DMS79 treated with DMSO at 0.1 percent for 48 hours (cell line): ENCODE measurements around the gene NTN5.
A peak's percentile ranks its signal among the peaks of the same experiment; 100 is the strongest.
"Not testable (repeated sequence)": the region's sequence is repeated elsewhere in the genome, so short reads cannot be mapped to it uniquely, and the experiment has no call there.

Source experiments
- DNase-seq: peaks from one replicate; lab custom pipeline; 2025; lab: John Stamatoyannopoulos, UW

Gene NTN5

GRCh38 chr19:48696353-48697010 lies 23.7 kb upstream of the NTN5 start:
- peak; percentile 58 for DNase-seq

GRCh38 chr19:48695743-48696352 lies 23.0 kb upstream of the NTN5 start, which contains the start of gene FUT2:
Gene FUT2 (plus strand): TSS chr19:48695971. CDS start chr19:48702957, 6,986 bp downstream.
- peak; percentile 68 for DNase-seq

GRCh38 chr19:48693629-48694028 lies 20.8 kb upstream of the NTN5 start:
- DNase-seq, result not testable (repeated sequence)

- no peak for DNase-seq
These were observed 16.6 kb upstream of the NTN5 start for GRCh38 chr19:48689449-48689848.

- no peak for DNase-seq
These were observed 15.0 kb upstream of the NTN5 start for GRCh38 chr19:48687776-48688175.

DNA sequence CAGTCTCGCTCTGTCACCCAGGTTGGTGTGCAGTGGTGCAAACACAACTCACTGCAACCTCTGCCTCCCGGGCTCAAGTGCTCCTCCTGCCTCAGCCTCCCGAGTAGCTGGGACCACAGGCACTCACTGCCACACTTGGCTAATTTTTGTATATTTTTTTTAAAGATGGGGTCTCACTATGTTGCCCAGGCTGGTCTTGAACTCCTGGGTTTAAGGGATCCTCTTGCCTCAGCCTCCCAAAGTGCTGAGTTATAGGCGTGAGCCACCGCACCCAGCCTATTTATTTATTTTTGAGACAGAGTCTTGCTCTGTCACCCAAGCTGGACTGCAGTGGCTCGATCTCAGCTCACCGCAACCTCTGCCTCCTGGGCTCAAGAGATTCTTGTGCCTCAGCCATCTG lies 13.8 kb upstream of the NTN5 start:
- DNase-seq, result not testable (repeated sequence)

DNA sequence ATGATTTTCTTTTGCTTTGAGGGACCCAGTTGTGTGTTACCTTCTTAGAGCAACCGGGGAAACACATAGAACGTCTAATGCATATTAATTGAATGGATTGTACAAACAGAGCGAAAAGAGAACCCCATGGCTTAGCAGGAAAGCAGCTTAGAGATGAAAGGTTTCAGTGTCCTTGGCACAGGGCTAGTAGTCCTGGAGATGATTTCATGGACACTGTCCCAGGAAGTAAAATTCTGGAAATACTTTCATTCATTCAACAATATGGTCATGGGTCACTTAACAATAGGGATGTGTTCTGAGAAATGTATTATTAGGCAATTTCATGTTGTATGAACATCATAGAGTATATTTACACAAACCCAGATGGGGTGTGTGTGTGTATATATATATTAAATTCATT lies 13.3 kb upstream of the NTN5 start:
- no peak for DNase-seq

DNA sequence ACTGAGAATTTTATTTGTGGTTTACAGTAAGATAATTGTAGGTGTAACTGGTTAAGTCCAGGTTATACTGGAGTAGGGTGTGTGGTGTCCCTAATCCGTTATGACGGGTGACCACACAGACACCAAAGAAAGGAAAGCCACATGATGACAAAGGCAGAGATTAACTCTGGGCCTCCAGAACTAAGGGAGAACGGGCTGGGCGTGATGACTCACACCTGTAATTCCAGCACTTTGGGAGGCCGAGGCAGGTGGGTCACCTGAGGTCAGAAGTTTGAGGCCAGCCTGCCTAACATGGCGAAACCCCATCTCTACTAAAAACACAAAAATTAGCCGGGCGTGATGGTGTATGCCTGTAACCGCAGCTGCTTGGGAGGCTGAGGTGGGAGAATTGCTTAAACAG lies 12.8 kb upstream of the NTN5 start:
- DNase-seq, result no peak

DNA sequence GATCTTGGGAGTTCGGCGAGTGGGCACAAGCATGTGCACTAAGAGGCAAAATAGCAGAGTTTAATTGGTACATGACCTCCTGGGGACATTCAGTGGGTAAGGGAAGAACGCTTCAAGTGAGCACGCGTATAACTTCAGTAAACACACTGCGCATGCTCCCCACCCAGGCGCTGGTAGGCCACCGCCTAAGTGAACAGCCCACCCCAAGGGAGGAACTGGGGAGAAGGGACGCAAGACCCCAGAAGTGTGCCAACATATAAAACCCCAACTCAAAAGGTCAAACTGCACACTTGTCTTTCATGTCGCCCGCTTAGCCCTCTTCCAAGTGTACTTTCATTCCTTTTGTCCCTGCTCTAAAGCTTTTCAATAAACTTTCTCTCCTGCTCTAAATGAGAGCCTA lies 10.5 kb upstream of the NTN5 start:
- DNase-seq, result no peak

DNA sequence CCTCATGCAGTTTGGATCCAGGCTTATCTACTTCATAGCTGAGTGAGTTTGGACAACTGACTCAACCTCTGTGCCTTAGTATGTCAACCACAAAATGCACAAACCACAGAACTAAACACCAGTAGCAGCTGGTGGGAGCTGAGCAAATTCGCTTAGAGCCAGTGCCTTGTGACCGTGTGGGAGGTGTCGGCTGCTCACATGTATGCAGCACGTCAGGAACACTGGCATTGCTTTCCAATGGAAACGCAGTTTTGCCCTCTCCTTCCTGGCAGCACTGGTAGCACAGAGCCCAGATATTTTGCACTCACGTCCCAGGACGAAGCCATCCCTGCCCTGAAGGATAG lies 8.3 kb upstream of the NTN5 start:
- DNase-seq, result no peak

DNA sequence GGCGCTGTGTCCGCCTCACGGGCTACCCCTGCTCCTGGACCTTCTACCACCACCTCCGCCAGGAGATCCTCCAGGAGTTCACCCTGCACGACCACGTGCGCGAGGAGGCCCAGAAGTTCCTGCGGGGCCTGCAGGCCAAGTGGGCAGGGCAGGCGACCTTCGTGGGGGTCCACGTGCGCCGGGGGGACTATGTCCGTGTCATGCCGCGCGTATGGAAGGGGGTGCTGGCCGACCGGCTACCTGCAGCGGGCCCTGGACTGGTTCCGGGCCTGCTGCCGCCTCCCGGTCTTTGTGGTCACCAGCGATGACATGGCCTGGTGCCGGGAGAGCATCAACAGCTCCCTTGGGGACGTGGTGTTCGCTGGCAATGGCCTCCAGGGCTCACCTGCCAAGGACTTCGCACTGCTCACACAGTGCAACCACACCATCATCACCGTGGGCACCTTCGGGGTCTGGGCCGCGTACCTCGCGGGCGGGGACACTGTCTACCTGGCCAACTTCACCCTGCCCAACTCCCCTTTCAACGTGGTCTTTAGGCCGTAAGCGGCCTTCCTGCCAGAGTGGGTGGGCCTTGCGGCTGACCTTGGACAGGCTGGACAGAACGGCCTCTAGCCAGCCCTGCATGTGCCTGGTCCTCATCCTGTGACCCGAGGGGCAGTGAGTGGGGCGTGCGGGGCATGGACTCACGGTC lies 7.8 kb upstream of the NTN5 start:
- no peak for DNase-seq

DNA sequence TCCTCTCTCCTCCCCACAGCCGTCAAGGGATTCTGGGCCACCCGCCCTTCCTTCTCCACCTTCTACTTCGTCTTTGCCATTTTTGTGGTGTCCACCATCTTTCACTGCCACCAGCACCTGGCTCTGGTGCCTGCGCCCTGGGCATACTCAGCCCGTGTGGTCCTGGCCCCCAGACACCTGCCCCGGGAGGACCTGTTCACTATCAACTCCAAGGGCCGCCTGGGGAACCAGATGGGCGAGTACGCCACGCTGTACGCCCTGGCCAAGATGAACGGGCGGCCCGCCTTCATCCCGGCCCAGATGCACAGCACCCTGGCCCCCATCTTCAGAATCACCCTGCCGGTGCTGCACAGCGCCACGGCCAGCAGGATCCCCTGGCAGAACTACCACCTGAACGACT lies 7.2 kb upstream of the NTN5 start:
- not testable (repeated sequence) for DNase-seq

GRCh38 chr19:48678201-48678600 lies 5.4 kb upstream of the NTN5 start:
- DNase-seq, result no peak

GRCh38 chr19:48676887-48677286 lies 4.1 kb upstream of the NTN5 start:
- no peak for DNase-seq

GRCh38 chr19:48676487-48676886 lies 3.7 kb upstream of the NTN5 start:
- no peak for DNase-seq

DNA sequence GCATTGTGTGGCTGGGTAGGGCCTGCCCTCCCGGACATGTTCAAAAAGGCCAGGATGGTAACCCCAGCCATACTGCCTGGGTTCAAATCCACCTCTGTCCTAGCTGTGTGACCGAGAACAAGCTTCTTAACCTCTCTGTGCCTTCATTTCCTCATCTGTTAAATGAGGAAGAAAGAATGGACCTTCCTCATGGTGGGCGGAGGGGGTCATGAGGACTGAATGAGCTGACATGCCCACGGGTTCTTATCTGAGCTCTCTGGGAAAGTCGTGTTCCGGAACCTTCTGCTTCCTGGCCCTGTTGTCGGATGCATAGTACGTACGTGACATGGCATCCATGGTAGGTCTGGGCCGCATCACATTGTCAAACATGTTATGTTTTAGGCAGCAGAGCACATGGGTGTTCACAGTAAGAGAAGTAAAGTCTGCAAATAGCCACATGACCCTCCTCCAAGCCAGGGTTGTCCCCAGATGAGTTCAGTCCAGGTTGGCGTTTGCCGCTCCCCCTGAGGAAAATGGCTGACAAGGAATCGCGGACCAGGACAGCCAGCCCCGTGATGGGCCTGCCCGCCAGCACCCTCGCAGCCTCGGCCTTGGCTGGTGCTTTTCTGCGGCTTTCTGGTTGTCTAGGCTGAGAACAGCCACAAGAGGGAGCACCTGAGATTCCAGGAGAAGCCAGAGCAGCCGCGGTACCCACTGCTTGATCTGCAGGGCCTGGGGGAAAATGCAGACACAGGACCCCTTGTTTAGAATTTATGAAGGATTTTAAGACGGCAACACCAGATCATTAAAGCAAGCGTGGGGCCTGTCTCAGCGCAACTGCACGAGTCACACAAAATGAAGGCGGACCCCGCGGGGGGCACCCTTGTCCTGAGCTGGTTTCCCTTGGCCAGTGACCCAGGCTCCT lies 2.4 kb upstream of the NTN5 start:
- DNase-seq, result peak; percentile 88

- no peak for DNase-seq
These were observed 1.5 kb upstream of the NTN5 start for GRCh38 chr19:48674216-48674809.

- DNase-seq, result no peak
These were observed 751 bp upstream of the NTN5 start for GRCh38 chr19:48673436-48674100.

DNA sequence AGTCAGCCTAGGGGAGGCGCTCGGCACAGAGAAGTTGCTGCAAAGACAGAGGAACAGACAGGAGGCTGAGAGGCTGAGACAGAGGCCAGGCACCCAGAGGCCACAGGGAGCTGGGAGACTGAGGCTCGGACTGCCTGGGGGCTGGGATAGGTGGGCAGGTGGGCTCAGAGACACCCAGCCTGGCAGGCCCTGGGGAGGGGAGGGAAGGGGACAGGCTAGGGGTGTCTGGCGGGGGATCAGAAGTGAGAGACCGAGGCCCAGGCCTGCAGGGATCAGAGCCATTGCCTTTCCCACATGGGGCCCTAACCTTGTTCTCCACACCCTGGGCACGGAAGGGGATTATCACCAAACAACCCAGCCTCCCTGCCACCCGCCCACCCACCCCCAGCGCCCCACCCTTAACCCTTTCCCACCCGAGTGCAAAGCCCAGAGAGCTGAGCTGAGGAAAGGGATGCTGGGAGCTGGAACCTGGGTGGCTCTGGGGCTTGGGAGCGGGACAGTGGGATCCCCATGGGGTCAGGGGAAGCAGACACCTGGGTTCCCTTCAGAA lies 1.3 kb downstream of the NTN5 start:
- DNase-seq, result no peak

DNA sequence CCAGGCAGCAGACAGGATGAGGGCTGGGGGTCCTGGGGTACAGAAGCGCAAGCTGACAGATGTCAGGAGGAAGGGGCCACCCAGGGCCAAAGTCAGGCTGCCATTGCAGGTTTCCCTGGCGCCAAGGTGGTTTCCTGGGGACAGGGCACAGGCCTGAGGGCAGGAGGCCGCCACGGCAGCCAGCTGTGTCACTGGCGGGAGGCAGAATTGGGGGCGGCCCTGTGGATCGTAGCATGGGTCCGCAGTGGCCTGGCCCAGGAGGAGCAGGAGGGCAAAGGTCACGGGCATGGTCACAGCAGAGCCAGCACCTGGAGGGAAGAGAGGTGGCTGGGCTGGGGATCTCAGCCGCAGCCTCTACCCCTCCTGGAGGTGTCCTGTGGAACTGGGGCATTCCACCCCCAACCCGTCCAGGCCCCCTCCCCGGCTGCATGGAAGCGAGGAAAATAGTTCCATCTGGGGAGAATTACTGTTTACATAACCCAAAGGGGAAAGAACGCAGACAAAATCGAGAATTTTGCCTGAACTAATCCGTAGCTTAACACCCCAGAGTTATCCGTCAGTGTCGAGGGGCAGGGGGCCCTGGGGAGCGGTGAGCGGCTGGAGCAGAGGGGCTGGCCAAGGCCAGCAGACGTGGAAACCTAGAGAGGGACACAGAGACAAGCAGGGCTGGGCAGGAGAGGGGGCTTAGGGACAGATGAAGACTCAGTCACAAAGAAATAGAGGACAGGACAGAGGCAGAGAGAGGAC lies 1.9 kb downstream of the NTN5 start:
- no peak for DNase-seq
